Fibroblast of lung (primary cell): ENCODE results near the gene BRCA2. TPM values are rescaled to one million over a fixed set of nuclear protein-coding genes. Genes with fewer than 3 reads are reported as not detected.

ENCODE experiments used
- DNase-seq, 2 donors: peaks; one replicate each; pipeline versions ENCODE4 v3.0.0 to v3.0.0-alpha.2; 2010; ENCODE audit warnings: low read depth in 2 of 2
- H2AFZ ChIP-seq: 2 replicates; pipeline ENCODE4 v1.5.1; 2012; ENCODE audit warnings: low read length, control low read depth, inconsistent platforms
- H3K27ac ChIP-seq: 2 replicates; pipeline ENCODE4 v1.5.1; 2011; ENCODE audit warnings: low read length, control low read depth; ENCODE audit not compliant: insufficient read depth
- H3K27me3 ChIP-seq: 2 replicates; pipeline ENCODE4 v1.5.1; 2011; ENCODE audit warnings: mild to moderate bottlenecking, low read length; ENCODE audit not compliant: control insufficient read depth, insufficient read depth
- H3K36me3 ChIP-seq: 2 replicates; pipeline ENCODE4 v1.5.1; 2011; ENCODE audit warnings: low read length; ENCODE audit not compliant: control insufficient read depth, insufficient read depth
- H3K4me1 ChIP-seq: 2 replicates; pipeline ENCODE4 v1.5.1; 2011; ENCODE audit warnings: low read length; ENCODE audit not compliant: control insufficient read depth, insufficient read depth; ENCODE audit errors: extremely low read depth
- H3K4me2 ChIP-seq: 2 replicates; pipeline ENCODE4 v1.5.1; 2011; ENCODE audit warnings: low read length, control low read depth; ENCODE audit not compliant: insufficient read depth; ENCODE audit errors: extremely low read depth
- H3K4me3 ChIP-seq, 4 experiments: fragments of 200-600 bp in 1 of 4; sonication (generic) in 1 of 4; replicated peaks in 1 of 4; 2 replicates each; pipeline ENCODE4 v1.5.1; 2011 to 2016; ENCODE audit warnings: low read length in 4 of 4, low read depth in 3 of 4, mild to moderate bottlenecking in 3 of 4, control low read depth in 2 of 4, inconsistent platforms in 1 of 4, mixed read lengths in 1 of 4; ENCODE audit not compliant: insufficient read depth in 1 of 4; ENCODE audit errors: control extremely low read depth in 1 of 4
- H3K79me2 ChIP-seq: 2 replicates; pipeline ENCODE4 v1.5.1; 2012; ENCODE audit warnings: mild to moderate bottlenecking, low read length, inconsistent platforms; ENCODE audit not compliant: control insufficient read depth, insufficient read depth
- H3K9ac ChIP-seq: 2 replicates; pipeline ENCODE4 v1.5.1; 2011; ENCODE audit warnings: mild to moderate bottlenecking, low read length, control low read depth; ENCODE audit not compliant: insufficient read depth
- H3K9me3 ChIP-seq: 2 replicates; pipeline ENCODE4 v1.5.1; 2012; ENCODE audit warnings: low read depth, low read length; ENCODE audit not compliant: control insufficient read depth, insufficient read depth
- H4K20me1 ChIP-seq: 2 replicates; pipeline ENCODE4 v1.5.1; 2011; ENCODE audit warnings: low read length; ENCODE audit not compliant: control insufficient read depth, insufficient read depth; ENCODE audit errors: extremely low read depth
- EZH2 ChIP-seq: IDR thresholded peaks from 2 replicates; pipeline ENCODE4 v1.5.1; 2012; ENCODE audit warnings: low read length, control low read depth, mild to moderate bottlenecking; ENCODE audit errors: missing control alignments
- polyA plus RNA-seq, 2 donors: library from polyadenylated mRNA; depleted of rRNA in 1 of 2; stranded (reverse) in 1 of 2; unstranded in 1 of 2; fragments of >200 nt; gene quantifications; 2 replicates each; pipeline ENCODE4 v1.2.1, GENCODE V29; 2011 to 2012; ENCODE audit warnings: missing spikeins in 1 of 2
- total RNA-seq: library from RNA; depleted of rRNA; stranded (reverse); fragments of >200 nt; gene quantifications from 2 replicates; pipeline ENCODE4 v1.2.1, GENCODE V29; 2014
- TF ChIP-seq, protein P1 (sequence below), 2 donors: IDR thresholded peaks in 1 of 2; conservative IDR thresholded peaks in 1 of 2; 1 replicate in 1 of 2; 2 replicates in 1 of 2; pipeline ENCODE4 v1.5.1; 2011 to 2012; ENCODE audit warnings: low read length in 2 of 2, control low read depth in 1 of 2, inconsistent platforms in 1 of 2, low read depth in 1 of 2, mild to moderate bottlenecking in 1 of 2

The BRCA2 gene
- total and polyA plus RNA-seq, 2 donors (not counting 1 experiment from before 2014, with no cell fraction given): 2.0 to 4.5 TPM

GRCh38 chr13:32385410-32385809 lies 70.1 kb downstream of the BRCA2 start:
- Histone ChIP-seq H3K27me3 (no peaks in the 10 kb centered on the region), H3K9me3 (no peaks in the 10 kb centered on the region), H3K4me2 (no peak overlapping the region), H4K20me1 (no peaks in the 10 kb centered on the region), H3K4me3 (no peak overlapping the region), H3K36me3 (no peaks in the 10 kb centered on the region), H3K27ac (no peak overlapping the region), H2AFZ (no peak overlapping the region), H3K79me2 (no peaks in the 10 kb centered on the region), H3K4me1 (no peaks in the 10 kb centered on the region), H3K9ac (no peak overlapping the region)
- DNase-seq: no peak
- TF ChIP-seq, protein P1, sequence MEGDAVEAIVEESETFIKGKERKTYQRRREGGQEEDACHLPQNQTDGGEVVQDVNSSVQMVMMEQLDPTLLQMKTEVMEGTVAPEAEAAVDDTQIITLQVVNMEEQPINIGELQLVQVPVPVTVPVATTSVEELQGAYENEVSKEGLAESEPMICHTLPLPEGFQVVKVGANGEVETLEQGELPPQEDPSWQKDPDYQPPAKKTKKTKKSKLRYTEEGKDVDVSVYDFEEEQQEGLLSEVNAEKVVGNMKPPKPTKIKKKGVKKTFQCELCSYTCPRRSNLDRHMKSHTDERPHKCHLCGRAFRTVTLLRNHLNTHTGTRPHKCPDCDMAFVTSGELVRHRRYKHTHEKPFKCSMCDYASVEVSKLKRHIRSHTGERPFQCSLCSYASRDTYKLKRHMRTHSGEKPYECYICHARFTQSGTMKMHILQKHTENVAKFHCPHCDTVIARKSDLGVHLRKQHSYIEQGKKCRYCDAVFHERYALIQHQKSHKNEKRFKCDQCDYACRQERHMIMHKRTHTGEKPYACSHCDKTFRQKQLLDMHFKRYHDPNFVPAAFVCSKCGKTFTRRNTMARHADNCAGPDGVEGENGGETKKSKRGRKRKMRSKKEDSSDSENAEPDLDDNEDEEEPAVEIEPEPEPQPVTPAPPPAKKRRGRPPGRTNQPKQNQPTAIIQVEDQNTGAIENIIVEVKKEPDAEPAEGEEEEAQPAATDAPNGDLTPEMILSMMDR (conservative IDR thresholded peaks at IDR 0.05 in 1 of 2, IDR thresholded peaks at IDR 0.05 in 1 of 2; ENCODE audit: low read depth in 1 of 2, low read length in 2 of 2): no peak
- TF ChIP-seq EZH2: no peak

DNA sequence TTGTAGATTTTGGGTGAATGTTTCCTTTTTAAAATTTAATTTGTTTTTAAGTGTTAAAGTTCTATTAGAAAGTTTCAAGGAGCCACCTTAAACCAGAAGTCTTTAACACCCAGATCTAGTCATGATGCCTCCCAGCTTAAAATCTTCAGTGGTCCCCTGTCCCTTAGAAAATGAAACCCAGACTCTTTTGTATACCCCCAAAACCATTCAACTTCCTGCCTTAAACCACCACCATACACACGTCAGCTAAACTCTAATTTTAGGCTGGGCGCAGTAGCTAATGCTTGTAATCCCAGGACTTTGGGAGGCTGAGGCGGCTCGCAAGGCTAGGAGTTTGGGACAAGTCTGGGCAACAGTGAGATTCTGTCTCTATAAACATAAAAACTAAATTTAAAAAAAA lies 74.7 kb downstream of the BRCA2 start:
- H3K4me3 ChIP-seq: no peak overlapping the region
- no peaks in the 10 kb centered on the region for H3K4me1 ChIP-seq
- H3K36me3 ChIP-seq: no peaks in the 10 kb centered on the region
- no peak overlapping the region for H3K9ac ChIP-seq
- H3K27me3 ChIP-seq: no peaks in the 10 kb centered on the region
- H3K27ac ChIP-seq: no peak overlapping the region
- no peaks in the 10 kb centered on the region for H3K79me2 ChIP-seq
- no peak overlapping the region for H3K4me2 ChIP-seq
- no peak for TF ChIP-seq EZH2
- TF ChIP-seq, protein P1 (conservative IDR thresholded peaks at IDR 0.05 in 1 of 2, IDR thresholded peaks at IDR 0.05 in 1 of 2; ENCODE audit: low read depth in 1 of 2, low read length in 2 of 2): no peak
- H3K9me3 ChIP-seq: no peaks in the 10 kb centered on the region
- H4K20me1 ChIP-seq: no peaks in the 10 kb centered on the region
- H2AFZ ChIP-seq: no peak overlapping the region
- no peak for DNase-seq

- Histone ChIP-seq H2AFZ (no peak overlapping the region), H3K9ac (no peak overlapping the region), H3K27me3 (no peaks in the 10 kb centered on the region), H3K79me2 (no peaks in the 10 kb centered on the region), H3K4me1 (no peaks in the 10 kb centered on the region), H3K4me3 (no peak overlapping the region), H3K4me2 (no peak overlapping the region), H3K27ac (no peak overlapping the region), H3K9me3 (no peaks in the 10 kb centered on the region), H4K20me1 (no peaks in the 10 kb centered on the region), H3K36me3 (no peaks in the 10 kb centered on the region)
- TF ChIP-seq, protein P1 (conservative IDR thresholded peaks at IDR 0.05 in 1 of 2, IDR thresholded peaks at IDR 0.05 in 1 of 2; ENCODE audit: low read depth in 1 of 2, low read length in 2 of 2): no peak
- no peak for TF ChIP-seq EZH2
- no peak for DNase-seq
Measured at GRCh38 chr13:32390484-32390883, 75.2 kb downstream of the BRCA2 start.
